ENCODE data around the gene TRIM52. TPM values are rescaled to one million over a fixed set of nuclear protein-coding genes. Genes with fewer than 3 reads are reported as not detected.
A peak's percentile ranks its signal among the peaks of the same experiment; 100 is the strongest.
"Not testable (repeated sequence)": the region's sequence is repeated elsewhere in the genome, so short reads cannot be mapped to it uniquely, and the experiment has no call there.

TRIM52 gene
- 10 to 100 TPM; 11.2 to 15.2 TPM for total RNA-seq

DNA sequence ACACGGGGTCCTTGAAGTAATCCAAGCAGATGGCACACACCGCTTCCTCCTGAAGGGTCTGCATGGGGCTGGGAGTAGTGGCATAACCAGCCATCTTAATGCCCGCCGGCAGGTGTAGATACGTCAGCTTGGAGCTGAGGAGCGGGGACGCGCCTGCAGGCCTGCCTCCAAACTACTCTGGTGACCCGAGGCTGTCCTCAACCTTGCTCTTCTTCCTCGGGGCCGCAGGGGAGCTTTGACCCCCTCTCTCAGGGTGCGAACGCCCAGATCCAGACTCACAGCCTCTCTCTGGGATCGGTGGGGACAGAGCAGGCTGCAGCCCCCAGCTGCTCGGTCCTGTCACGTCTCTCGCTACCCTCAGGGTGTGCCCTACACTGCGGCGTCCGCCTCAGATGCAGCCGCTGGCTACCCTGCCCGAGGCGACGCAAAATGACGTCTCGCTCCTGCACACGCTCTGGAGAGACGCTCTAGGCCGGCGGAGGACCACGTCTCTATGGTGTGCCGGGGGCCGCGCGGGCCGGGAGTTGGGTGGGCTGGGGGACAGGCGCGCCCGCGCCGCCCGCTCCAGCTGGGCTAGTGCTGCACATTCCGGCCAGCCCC lies at the start of gene TRIM52:
TRIM52 (minus strand) TSS at position 424 of the 600 bp plus-strand sequence; CDS start at position 94, 330 bp downstream.
- Histone ChIP-seq H3K9me3 (no peaks in the 10 kb centered on the region), H3K4me1 (replicated peaks) (peaks cover 6% of the 10 kb centered on the region), H3K27ac (peak within 1 kb of the TSS; percentile 98 to 99), H3K27me3 (replicated peaks; ENCODE audit: insufficient read depth) (no peaks in the 10 kb centered on the region), H3K36me3 (no peaks in the 10 kb centered on the region), H3K4me3 (peak within 1 kb of the TSS; percentile 85 to 86)
- peak; percentile 89 for DNase-seq (ENCODE audit: low spot score)
- intact Hi-C loops (cut with DNase I): no loop called here
- 0% methylated on average over 13 of the region's 43 CpGs for WGBS
- TF ChIP-seq POLR2A (IDR thresholded peaks at IDR 0.05) (peak; percentile 74), POLR2AphosphoS5 (IDR thresholded peaks at IDR 0.05) (peak; percentile 93)
- TF ChIP-seq, protein P1, sequence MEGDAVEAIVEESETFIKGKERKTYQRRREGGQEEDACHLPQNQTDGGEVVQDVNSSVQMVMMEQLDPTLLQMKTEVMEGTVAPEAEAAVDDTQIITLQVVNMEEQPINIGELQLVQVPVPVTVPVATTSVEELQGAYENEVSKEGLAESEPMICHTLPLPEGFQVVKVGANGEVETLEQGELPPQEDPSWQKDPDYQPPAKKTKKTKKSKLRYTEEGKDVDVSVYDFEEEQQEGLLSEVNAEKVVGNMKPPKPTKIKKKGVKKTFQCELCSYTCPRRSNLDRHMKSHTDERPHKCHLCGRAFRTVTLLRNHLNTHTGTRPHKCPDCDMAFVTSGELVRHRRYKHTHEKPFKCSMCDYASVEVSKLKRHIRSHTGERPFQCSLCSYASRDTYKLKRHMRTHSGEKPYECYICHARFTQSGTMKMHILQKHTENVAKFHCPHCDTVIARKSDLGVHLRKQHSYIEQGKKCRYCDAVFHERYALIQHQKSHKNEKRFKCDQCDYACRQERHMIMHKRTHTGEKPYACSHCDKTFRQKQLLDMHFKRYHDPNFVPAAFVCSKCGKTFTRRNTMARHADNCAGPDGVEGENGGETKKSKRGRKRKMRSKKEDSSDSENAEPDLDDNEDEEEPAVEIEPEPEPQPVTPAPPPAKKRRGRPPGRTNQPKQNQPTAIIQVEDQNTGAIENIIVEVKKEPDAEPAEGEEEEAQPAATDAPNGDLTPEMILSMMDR (IDR thresholded peaks at IDR 0.05): no peak

DNA sequence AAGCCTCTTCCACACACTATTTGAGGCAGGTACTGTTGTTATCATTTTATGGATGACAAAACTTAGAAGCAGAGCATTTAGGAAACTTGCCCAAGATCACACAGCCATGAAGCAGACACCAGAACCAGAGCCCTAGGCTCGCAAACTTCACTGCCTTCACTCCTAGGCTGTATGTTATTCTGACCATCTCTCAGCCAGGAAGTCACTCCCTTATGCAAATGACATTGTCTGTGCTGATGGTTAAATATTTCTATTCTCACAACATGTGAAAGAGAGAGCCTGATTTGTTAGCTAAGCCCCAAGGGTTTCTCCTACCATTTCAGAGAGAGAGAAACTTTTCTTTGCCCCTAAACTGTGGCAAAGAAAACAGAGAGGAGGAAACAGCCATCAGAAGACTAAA lies 26.4 kb upstream of the TRIM52 start:
- DNase-seq (ENCODE audit: low spot score); H3K4me3 ChIP-seq; H3K9me3 ChIP-seq; H3K27ac ChIP-seq; H3K36me3 ChIP-seq; intact Hi-C loops (cut with DNase I); H3K27me3 ChIP-seq (replicated peaks; ENCODE audit: insufficient read depth); H3K4me1 ChIP-seq (replicated peaks): not testable (repeated sequence)
- WGBS: 71% methylated on average over 1 of the region's 1 CpG

DNA sequence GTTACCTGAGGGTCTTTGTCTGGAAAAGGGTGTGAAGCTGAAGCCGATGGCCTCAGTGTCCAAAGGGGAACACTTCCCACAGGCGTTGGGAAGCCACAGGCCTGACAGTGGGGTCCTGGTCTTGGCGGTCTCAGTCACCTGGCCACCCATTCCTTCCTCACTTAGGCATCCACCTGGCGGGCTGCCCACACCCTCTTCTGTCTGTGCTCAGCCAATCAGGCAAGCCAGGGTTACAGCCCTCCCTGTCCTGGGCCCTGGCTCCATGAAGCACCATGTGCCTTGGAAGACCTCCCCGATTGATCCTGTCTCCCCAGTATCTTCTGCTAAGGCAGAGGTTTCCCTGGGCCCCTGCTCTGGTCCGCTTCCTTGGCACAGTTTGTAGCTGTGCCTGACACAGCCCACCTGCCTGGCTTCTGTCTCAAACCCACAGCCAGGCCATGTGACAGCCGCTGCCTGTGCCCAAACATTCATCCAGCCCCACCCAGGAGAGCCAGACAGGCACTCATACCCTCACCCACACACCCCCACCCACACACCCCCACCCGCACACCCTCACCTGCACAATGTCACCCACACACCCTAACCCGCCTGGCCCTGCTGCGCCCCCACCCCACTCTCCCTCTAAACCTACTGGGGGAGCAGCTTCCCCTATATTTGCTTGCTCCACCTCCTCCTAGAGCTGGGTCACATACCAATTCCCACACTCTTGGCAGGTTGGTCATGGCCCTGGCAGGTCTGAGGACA lies 25.2 kb upstream of the TRIM52 start:
- DNase-seq (ENCODE audit: low spot score); H3K27me3 ChIP-seq (replicated peaks; ENCODE audit: insufficient read depth); H3K4me1 ChIP-seq (replicated peaks); H3K9me3 ChIP-seq; H3K27ac ChIP-seq; intact Hi-C loops (cut with DNase I); H3K36me3 ChIP-seq; H3K4me3 ChIP-seq: not testable (repeated sequence)
- WGBS: 91% methylated on average over 10 of the region's 10 CpGs

DNA sequence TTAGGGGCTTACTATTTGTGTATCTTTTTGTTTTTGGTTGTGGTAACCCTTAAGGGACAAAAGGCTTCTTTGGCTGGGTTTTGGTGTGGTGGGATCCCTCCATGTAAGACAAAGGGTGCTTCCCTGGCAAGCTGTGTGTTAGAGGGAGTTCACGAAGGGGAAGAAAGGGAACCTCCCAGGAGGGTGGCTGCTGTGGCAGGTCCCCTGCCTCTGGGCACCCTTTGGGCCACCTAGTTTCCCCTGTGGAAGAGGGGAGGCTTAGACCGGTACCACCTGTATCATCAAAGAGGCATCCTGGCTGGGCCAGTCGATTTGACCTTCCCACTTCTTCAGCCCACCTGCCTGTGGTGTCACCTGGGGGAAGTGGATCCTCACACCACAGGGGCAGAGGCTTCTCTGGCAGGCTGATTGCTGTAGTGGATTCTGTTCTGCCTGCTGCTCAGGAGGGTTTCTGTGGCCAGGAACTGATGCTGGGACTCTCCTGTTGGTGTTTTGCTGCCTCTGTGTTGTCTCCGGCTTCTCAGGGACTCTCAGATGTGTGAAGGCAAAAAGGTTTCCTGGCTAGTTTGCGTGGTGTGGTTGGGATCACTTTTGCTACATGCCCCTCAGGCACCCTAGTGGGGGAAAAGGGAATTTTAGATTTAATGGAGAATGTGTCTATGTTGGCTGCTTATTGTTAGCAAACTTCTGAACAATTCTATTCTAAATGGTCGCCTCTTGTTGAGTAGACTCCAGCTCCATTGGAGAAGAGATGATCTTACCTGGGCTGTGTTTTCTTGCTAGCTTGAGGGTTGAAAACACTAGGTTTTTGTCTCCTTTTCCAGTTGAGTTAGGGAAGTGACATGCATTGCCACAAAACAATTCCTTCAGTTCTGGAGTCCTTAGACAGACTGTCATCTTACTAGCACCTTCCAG lies 23.2 kb upstream of the TRIM52 start:
- H3K27ac ChIP-seq; H3K4me1 ChIP-seq (replicated peaks); H3K27me3 ChIP-seq (replicated peaks; ENCODE audit: insufficient read depth); intact Hi-C loops (cut with DNase I); H3K4me3 ChIP-seq; H3K36me3 ChIP-seq; H3K9me3 ChIP-seq; DNase-seq (ENCODE audit: low spot score): not testable (repeated sequence)
- WGBS: 76% methylated on average over 3 of the region's 6 CpGs

DNA sequence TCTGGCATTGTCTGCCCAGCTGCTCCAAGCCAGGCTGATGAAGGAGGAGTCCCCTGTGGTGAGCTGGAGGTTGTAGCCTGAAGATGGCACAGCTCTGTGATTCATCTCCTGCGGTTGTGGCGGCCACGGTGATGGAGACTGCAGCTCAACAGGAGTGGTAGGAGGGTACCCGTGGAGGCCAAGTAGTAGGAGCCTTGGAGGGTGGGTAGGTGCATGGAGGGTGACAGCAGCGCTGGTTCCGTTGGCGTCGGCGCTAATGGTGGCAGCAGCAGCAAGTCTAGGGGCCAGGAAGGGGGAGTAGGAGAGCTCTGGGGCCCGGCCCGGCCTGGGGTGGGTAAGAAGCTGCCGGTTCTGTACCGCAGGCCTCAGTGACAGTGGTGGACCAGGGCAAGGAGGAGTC lies 22.4 kb upstream of the TRIM52 start:
- no peaks in the 10 kb centered on the region for H3K9me3 ChIP-seq
- intact Hi-C loops (cut with DNase I): no loop called here
- H3K27ac ChIP-seq: no peak overlapping the region
- H3K4me3 ChIP-seq: no peak overlapping the region
- H3K36me3 ChIP-seq: no peaks in the 10 kb centered on the region
- no peaks in the 10 kb centered on the region for H3K27me3 ChIP-seq (replicated peaks; ENCODE audit: insufficient read depth)
- no peak for DNase-seq (ENCODE audit: low spot score)
- H3K4me1 ChIP-seq (replicated peaks): no peaks in the 10 kb centered on the region
- TF ChIP-seq POLR2A (IDR thresholded peaks at IDR 0.05) (no peak), POLR2AphosphoS5 (IDR thresholded peaks at IDR 0.05) (no peak)
- TF ChIP-seq, protein P1 (IDR thresholded peaks at IDR 0.05): no peak
- WGBS: 73% methylated on average over 13 of the region's 13 CpGs

DNA sequence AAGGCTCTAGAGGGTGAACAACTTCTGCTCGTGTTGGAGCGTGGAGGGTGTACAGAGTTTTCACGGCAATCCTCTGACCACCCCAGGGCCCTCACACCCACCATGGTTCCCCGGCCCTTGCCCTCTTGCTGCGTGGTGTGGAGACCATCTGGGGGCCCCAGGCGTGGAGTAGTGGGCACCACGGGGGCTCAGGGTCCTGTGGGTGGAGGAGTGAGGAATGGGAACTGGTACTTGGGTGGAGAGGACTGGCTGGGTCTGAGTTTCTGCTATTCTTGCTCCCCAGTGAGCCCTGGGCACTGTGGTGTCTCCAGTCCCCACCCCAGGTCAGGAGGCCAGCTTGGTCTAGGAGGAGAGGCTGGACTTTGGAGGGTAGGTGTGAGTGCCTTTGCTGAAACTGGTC lies 21.9 kb upstream of the TRIM52 start:
- H3K9me3 ChIP-seq: no peaks in the 10 kb centered on the region
- no peaks in the 10 kb centered on the region for H3K27me3 ChIP-seq (replicated peaks; ENCODE audit: insufficient read depth)
- intact Hi-C loops (cut with DNase I): no loop called here
- WGBS: 95% methylated on average over 7 of the region's 7 CpGs
- H3K4me1 ChIP-seq (replicated peaks): no peaks in the 10 kb centered on the region
- H3K4me3 ChIP-seq: no peak overlapping the region
- H3K36me3 ChIP-seq: no peaks in the 10 kb centered on the region
- H3K27ac ChIP-seq: no peak overlapping the region
- no peak for DNase-seq (ENCODE audit: low spot score)
- TF ChIP-seq, protein P1 (IDR thresholded peaks at IDR 0.05): no peak
- TF ChIP-seq POLR2A (IDR thresholded peaks at IDR 0.05) (no peak), POLR2AphosphoS5 (IDR thresholded peaks at IDR 0.05) (no peak)

DNA sequence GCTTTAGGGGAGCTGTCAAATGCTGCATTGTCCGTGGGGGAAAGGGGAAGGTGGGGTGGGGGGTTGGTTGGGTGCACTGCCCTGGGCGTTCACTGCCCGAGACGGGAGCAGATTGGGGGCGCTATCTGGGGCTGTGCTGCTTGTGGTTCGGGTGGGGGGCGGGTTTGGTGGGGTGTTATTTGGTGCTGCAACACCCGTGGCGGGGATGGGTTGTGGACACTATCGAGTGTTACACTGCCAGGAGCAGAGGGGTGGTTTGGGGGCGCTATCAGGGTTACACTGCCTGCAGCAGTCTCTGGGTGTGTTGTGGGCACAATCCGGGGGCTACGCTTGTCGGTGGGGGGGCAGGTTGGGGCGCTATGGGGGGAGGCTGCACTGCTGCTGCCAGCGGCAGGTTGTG lies 21.5 kb upstream of the TRIM52 start:
- DNase-seq (ENCODE audit: low spot score); H3K27ac ChIP-seq; H3K4me1 ChIP-seq (replicated peaks); H3K27me3 ChIP-seq (replicated peaks; ENCODE audit: insufficient read depth); H3K36me3 ChIP-seq; intact Hi-C loops (cut with DNase I); H3K4me3 ChIP-seq; H3K9me3 ChIP-seq: not testable (repeated sequence)
- WGBS: 96% methylated on average over 10 of the region's 16 CpGs
